GM21367 (cell line): ENCODE data around the gene ARHGAP27.
"Not testable (repeated sequence)": the region's sequence is repeated elsewhere in the genome, so short reads cannot be mapped to it uniquely, and the experiment has no call there.

Experiments
- ATAC-seq: cut with Tn5 transposase; IDR thresholded peaks from one replicate; pipeline ENCODE4 v1.9.1; 2021; ENCODE audit not compliant: unreplicated experiment

Gene ARHGAP27

GRCh38 chr17:45432405-45433158 is at the start of gene ARHGAP27:
TSS of gene ARHGAP27 (minus strand) at chr17:45432870. CDS start at chr17:45430279, 2,591 bp downstream.
- no peak for ATAC-seq

- not testable (repeated sequence) for ATAC-seq
These were observed 49.6 kb upstream of the ARHGAP27 start for GRCh38 chr17:45482317-45482716.

GRCh38 chr17:45475436-45475835 is 42.8 kb upstream of the ARHGAP27 start:
- not testable (repeated sequence) for ATAC-seq

- ATAC-seq, result not testable (repeated sequence)
These were observed 39.6 kb upstream of the ARHGAP27 start for GRCh38 chr17:45472249-45472648.

GRCh38 chr17:45469204-45469563 is 36.5 kb upstream of the ARHGAP27 start:
- not testable (repeated sequence) for ATAC-seq

GRCh38 chr17:45468293-45469203 is 35.9 kb upstream of the ARHGAP27 start:
- not testable (repeated sequence) for ATAC-seq

GRCh38 chr17:45461524-45462327 is 29.1 kb upstream of the ARHGAP27 start:
- ATAC-seq, result peak; percentile 76

GRCh38 chr17:45460422-45460821 is 27.8 kb upstream of the ARHGAP27 start:
- ATAC-seq, result not testable (repeated sequence)

- not testable (repeated sequence) for ATAC-seq
These were observed 21.7 kb upstream of the ARHGAP27 start for GRCh38 chr17:45454341-45454740.

- ATAC-seq, result not testable (repeated sequence)
These were observed 21.1 kb upstream of the ARHGAP27 start for GRCh38 chr17:45453731-45454130.

- not testable (repeated sequence) for ATAC-seq
These were observed 20.5 kb upstream of the ARHGAP27 start for GRCh38 chr17:45453225-45453534.

- not testable (repeated sequence) for ATAC-seq
These were observed 19.9 kb upstream of the ARHGAP27 start for GRCh38 chr17:45452329-45453224.

GRCh38 chr17:45451660-45452059 is 19.0 kb upstream of the ARHGAP27 start:
- ATAC-seq, result not testable (repeated sequence)

- ATAC-seq, result no peak
These were observed 18.5 kb upstream of the ARHGAP27 start for GRCh38 chr17:45451131-45451530.

- not testable (repeated sequence) for ATAC-seq
These were observed 17.1 kb upstream of the ARHGAP27 start for GRCh38 chr17:45449708-45450329.

GRCh38 chr17:45449260-45449659 is 16.6 kb upstream of the ARHGAP27 start:
- not testable (repeated sequence) for ATAC-seq

- ATAC-seq, result not testable (repeated sequence)
These were observed 15.8 kb upstream of the ARHGAP27 start for GRCh38 chr17:45448483-45448882.

- ATAC-seq, result not testable (repeated sequence)
These were observed 15.4 kb upstream of the ARHGAP27 start for GRCh38 chr17:45448066-45448465.

- ATAC-seq, result not testable (repeated sequence)
These were observed 15.0 kb upstream of the ARHGAP27 start for GRCh38 chr17:45447650-45448049.
